IPS-18a (cell line): Measurements from ENCODE around the gene SPATC1L.

Experiments
- H3K27ac ChIP-seq: one replicate; pipeline ENCODE4 v1.5.1; 2013; ENCODE audit warnings: low read length
- H3K27me3 ChIP-seq: one replicate; pipeline ENCODE4 v1.6.1; 2013; ENCODE audit warnings: mild to moderate bottlenecking, low read length; ENCODE audit not compliant: control insufficient read depth, insufficient read depth
- H3K36me3 ChIP-seq: one replicate; pipeline ENCODE4 v1.6.1; 2013; ENCODE audit warnings: low read depth, low read length; ENCODE audit not compliant: control insufficient read depth
- H3K4me1 ChIP-seq: one replicate; pipeline ENCODE4 v1.6.1; 2013; ENCODE audit warnings: low read depth, low read length; ENCODE audit not compliant: control insufficient read depth
- H3K4me3 ChIP-seq: one replicate; pipeline ENCODE4 v1.5.1; 2013; ENCODE audit warnings: low read length
- H3K9ac ChIP-seq: one replicate; pipeline ENCODE4 v1.6.1; 2013; ENCODE audit warnings: mild to moderate bottlenecking, low read length, moderate library complexity
- H3K9me3 ChIP-seq: one replicate; pipeline ENCODE4 v1.6.1; 2013; ENCODE audit warnings: low read depth, low read length; ENCODE audit not compliant: control insufficient read depth

SPATC1L gene

DNA sequence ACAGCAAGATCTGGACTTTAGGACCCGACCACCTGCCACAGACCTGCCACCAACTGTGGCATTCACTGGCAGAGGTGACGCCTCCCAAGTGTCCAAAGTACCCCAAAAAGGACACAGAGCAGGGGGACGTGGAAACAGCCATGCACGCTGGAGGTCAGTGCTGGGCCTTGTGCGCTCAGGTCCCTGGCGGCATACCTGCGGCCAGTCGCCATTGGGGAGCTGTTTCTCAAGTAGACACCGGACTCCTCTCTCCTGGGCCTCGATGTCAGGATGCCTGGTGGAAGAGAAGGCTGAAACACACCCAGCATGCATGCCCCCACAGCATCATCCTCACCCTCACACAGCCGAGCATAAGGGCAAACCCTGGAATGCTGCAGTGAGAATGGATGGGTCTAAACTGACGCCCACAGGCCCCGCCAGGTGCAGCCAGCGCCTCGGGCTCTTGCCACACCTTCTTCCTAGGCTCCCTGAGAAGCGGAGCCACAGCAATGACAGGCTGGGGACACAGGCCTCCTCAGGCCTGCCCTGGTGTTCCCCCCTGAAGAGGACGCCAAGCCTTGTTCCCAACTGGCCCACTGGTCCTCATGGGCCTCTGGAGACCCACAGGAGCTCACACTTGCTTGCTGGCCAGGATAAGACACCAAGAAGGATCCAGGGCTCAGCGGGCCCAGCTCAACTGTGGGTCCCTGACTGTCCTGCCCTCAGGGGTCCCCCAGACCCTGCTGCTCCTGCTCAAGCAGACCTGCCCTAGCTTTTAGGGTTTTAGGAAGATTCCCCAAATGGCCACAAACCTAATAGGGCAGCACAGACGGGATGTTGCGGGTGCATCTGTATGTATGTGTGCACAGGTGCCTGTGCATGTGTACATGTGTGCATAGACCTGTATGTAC, 7.7 kb upstream of the SPATC1L start:
- Histone ChIP-seq H3K4me1 (peaks cover 15% of the 10 kb centered on the region), H3K36me3 (peaks cover 40% of the 10 kb centered on the region), H3K4me3 (no peak overlapping the region), H3K27ac (no peak overlapping the region), H3K9me3 (no peaks in the 10 kb centered on the region), H3K9ac (no peak overlapping the region), H3K27me3 (no peaks in the 10 kb centered on the region)

DNA sequence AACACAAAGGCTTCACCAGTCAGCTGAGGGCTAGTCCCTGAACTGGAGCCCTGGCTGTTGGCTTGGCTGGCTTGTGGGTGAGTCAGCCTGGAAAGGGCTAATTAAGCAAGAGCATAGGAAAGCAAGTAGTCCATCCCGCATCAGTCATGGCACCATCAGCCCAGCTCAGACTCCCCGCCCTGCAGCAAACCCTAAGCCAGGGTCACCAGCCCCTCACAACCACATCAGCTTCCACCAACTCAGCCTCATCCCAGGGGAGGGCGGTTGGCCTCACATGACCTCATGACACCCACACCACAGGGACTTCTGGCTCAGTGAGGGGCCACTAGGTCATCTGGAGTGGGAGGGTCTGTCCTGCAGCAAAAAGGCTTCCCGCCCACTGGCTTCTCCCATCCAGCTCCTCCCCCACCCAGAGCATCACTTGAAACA, 7.0 kb upstream of the SPATC1L start:
- no peaks in the 10 kb centered on the region for H3K27me3 ChIP-seq
- H3K4me3 ChIP-seq = no peak overlapping the region
- peaks cover 15% of the 10 kb centered on the region for H3K4me1 ChIP-seq
- no peaks in the 10 kb centered on the region for H3K9me3 ChIP-seq
- peaks cover 34% of the 10 kb centered on the region for H3K36me3 ChIP-seq
- H3K9ac ChIP-seq = no peak overlapping the region
- H3K27ac ChIP-seq = no peak overlapping the region

DNA sequence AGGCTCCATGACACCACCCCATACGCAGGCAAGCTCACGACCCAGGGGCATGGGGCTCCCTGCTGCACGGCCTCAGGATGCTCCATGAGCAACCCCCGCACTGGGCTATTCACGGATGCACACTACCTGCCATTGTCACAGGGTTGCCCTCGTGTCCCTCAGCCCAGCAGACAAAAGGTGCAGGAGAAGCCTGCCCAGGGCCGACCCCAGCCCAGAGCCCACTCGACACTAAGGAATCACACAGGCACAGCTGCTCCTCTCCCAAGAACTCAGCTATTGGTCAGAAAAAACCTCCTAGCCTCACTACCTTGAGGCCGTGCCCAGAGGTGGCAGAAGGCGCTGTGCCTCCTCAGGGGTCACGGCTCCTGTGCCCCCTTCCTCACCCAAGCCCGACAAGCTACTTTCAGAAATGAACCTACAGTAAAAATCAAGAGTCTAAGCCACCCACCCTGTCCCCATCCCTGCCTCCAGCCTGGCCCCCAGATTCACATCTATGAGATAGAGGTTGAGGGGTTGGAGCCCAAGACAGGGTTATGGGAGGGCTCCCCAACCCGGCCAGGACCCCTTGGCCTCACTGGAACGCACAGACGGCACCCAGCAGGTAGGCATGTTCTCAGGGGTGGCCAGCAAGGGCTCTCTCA, 6.4 kb upstream of the SPATC1L start:
- Histone ChIP-seq H3K9ac (no peak overlapping the region), H3K4me3 (no peak overlapping the region), H3K4me1 (peaks cover 15% of the 10 kb centered on the region), H3K9me3 (no peaks in the 10 kb centered on the region), H3K27me3 (no peaks in the 10 kb centered on the region), H3K27ac (no peak overlapping the region), H3K36me3 (peaks cover 27% of the 10 kb centered on the region)

DNA sequence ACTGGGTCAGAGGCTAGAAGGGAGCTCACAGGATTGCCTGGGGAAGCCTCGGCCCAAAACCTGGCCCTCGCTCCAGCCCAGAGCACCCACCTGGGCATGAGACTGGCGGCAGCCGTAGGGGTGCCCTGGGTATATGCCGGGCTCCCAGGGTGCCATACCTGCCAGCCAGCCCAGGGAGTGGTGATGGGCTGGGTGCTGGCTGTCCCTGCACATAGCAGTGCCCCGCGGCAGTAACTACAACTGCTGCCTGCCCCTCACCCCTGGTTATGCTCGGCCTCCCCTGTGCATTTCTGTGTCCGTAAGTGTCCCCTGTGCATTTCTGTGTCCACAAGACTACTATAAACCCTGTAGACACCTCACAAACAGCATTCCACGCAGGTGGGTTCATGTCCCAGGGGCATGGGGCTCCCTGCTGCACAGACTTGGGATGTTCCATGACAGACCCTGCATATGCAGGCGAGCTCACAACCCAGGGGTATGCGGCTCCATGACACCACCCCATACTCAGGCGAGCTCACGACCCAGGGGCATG, 5.8 kb upstream of the SPATC1L start:
- Histone ChIP-seq H3K36me3 (peaks cover 23% of the 10 kb centered on the region), H3K27me3 (no peaks in the 10 kb centered on the region), H3K9me3 (no peaks in the 10 kb centered on the region), H3K4me1 (peaks cover 15% of the 10 kb centered on the region), H3K27ac (no peak overlapping the region), H3K4me3 (no peak overlapping the region), H3K9ac (no peak overlapping the region)

DNA sequence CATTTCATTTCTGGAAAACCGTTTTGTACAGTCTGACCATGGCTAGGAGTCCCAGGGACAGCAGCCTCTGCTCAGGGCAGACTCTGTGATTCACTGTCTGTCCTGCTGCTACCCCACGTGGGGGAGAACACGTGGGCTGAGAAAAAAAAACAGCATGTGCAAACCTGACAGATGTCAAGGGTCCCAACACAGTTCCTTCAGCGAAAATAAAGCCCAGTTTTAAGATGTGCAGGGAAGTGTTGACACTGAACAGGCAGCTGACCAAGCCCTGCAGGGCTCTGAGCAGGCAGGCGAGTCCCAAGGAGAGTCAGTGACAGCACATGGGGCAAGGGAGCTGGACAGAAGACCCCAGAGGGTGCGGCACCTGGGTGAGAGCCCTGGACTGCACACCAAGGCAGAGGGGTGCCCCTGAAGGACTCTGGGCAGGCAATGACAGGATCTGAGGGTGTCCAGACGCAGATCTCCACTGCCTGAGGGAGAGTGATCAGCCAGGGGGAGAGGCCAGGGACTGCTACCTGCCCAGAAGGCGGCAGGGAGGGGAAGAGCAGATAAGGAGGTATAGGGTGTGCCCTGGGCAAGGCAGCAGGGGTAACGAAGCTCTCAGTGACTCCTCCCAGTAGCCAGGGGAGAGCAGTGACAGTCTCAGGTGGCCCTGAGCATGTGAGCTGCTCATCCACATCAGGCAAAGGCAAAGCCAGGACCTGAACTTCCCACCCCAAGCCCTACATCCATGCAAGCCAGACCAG, 5.1 kb upstream of the SPATC1L start:
- no peak overlapping the region for H3K9ac ChIP-seq
- peaks cover 23% of the 10 kb centered on the region for H3K36me3 ChIP-seq
- H3K27ac ChIP-seq = no peak overlapping the region
- no peak overlapping the region for H3K4me3 ChIP-seq
- H3K4me1 ChIP-seq = peaks cover 15% of the 10 kb centered on the region
- H3K9me3 ChIP-seq = no peaks in the 10 kb centered on the region
- no peaks in the 10 kb centered on the region for H3K27me3 ChIP-seq

DNA sequence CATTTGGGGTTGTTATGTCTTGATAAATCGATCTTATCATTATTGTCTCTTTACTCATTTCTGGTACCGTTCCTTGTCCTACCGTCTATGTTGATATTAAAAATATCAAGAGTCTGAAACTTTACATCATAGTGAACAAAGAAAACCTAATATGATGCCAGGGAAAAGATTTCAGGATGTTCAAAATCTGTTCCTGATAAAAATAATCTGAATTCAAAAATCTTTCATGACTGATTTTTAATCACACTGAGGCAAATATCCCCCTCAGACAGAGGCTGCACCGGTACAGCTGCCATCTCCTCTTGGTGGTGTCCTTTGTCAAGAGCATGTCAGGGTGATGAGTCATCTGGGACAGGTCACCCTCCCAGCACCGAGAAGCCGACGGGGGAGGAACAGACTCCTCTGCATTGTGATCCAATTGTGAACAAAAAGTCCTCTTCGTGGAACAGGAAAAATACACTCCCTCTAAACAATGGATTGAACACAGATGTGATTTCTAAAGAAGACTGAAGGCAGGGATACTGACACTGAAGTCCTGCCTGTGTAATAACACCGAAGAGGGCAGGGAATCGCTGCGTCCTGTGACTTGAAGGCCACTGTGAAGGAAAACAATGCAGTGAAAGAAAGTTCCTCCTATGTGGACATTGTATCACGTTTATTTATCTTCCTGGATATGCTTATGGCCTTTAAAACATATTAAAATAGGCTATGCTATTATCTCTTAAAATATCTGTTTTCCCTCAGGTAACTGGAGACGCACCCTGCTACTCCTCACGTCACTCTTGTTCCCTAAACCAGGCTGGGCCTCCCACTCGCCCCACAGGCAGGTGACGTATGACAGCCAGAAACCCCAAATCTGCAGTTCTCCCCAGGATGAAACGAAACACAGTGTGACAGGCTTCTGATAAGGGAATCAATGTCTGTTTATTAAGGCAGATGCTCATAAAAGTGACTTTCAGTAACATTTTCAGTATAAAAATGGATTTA, 4.3 kb upstream of the SPATC1L start:
- Histone ChIP-seq H3K27me3 (no peaks in the 10 kb centered on the region), H3K9me3 (no peaks in the 10 kb centered on the region), H3K4me3 (no peak overlapping the region), H3K36me3 (peaks cover 18% of the 10 kb centered on the region), H3K27ac (no peak overlapping the region), H3K9ac (no peak overlapping the region), H3K4me1 (peaks cover 15% of the 10 kb centered on the region)

DNA sequence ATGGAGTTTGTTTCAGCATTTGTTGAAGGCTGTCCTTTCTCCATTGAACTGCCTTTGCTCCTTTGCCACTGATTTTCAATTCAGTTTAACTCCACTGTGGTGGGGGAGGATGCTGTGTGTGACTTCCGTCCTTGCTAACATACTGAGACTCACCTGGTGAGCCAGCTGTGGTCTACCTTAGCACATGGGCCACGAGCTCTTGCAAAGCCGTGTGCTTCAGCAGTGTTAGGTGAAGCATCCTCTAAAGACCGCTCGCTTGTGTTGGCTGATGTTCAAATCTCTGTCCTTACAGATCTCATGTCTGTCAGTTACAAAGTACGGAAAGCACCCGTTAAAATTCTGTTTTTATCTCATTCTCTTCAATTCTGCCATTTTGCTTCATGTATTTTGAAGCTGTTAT, 3.6 kb upstream of the SPATC1L start:
- Histone ChIP-seq H3K9me3 (no peaks in the 10 kb centered on the region), H3K9ac (no peak overlapping the region), H3K36me3 (peaks cover 11% of the 10 kb centered on the region), H3K4me1 (peaks cover 15% of the 10 kb centered on the region), H3K4me3 (no peak overlapping the region), H3K27me3 (no peaks in the 10 kb centered on the region), H3K27ac (no peak overlapping the region)

DNA sequence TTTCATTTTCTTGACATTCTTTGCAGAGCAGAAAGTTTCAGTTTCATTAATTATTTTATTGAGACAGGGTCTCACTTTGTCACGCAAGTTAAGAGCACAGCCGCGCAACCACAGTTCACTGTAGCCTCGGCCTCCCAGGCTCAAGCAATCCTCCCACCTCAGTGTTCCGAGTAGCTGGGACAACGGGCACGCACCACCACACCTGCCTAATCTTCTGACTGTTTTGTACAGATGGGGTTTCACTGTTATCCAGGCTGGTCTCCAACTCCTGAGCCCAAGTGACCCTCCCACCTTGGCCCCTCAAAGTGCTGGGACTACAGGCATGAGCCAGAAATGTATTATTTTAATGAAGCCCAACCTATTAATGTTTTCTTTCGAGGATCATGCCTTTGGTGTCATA, 3.0 kb upstream of the SPATC1L start:
- Histone ChIP-seq H3K9ac (no peak overlapping the region), H3K36me3 (peaks cover 5% of the 10 kb centered on the region), H3K4me1 (peaks cover 15% of the 10 kb centered on the region), H3K4me3 (no peak overlapping the region), H3K27ac (no peak overlapping the region), H3K27me3 (no peaks in the 10 kb centered on the region), H3K9me3 (no peaks in the 10 kb centered on the region)

DNA sequence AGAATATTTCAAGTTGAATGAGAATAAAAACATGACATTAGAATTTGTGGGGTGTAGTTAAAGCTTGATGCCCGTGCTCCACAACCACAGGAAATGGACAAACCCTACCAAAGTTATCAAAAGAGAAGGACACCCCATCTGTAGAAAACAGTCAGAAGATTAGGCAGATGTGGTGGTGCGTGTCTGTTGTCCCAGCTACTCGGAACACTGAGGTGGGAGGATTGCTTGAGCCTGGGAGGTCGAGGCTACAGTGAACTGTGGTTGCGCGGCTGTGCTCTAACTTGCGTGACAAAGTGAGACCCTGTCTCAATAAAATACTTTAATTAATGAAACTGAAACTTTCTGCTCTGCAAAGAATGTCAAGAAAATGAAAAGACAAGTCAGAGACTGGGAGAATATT, 1.5 kb upstream of the SPATC1L start:
- H3K9ac ChIP-seq = no peak overlapping the region
- no peak overlapping the region for H3K27ac ChIP-seq
- no peaks in the 10 kb centered on the region for H3K27me3 ChIP-seq
- peaks cover 15% of the 10 kb centered on the region for H3K4me1 ChIP-seq
- H3K9me3 ChIP-seq = no peaks in the 10 kb centered on the region
- H3K4me3 ChIP-seq = no peak overlapping the region
- no peaks in the 10 kb centered on the region for H3K36me3 ChIP-seq

DNA sequence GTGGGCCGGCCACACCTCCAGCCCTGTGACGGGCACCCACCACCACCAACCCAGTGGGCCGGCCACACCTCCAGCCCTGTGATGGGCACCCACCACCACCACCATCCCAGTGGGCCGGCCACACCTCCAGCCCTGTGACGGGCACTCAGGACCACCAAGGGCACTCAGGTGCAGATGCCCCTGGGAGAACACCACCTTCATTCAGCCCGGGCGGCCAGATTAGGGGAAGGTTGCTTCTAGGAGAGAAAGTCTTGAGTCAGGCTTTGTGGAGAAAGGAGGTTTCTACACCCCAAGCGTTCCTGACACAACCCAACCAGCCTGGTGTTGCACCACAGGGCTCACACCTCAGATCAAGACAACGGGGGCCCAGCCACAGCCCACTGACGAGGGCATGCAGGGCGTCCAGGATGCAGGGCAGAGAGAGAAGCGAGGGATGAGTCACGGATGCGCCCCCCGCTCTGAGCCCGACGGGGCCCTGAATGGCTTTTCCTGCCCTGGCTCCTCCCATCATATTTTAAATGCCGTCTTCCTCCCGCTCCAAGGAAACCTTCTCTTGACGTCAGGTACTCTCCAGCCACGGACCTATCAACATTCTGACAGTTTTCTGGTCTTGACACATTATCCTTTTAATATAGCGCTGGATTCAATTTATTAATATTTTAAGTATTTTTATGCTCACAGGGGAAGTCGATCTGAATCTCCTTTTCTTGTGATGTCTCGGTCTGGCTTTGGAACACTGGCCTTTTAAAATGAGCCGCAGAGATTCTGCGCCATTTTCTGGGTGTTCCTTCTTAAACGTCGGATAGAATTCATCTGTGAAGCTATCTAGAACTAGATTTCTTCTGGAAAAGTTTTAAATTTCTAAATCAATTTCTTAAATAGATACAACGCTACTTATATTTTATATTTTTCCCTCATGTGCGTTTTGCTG, 631 bp upstream of the SPATC1L start:
- Histone ChIP-seq H3K36me3 (no peaks in the 10 kb centered on the region), H3K4me1 (peaks cover 20% of the 10 kb centered on the region), H3K9ac (peak overlapping the region; percentile 30), H3K9me3 (no peaks in the 10 kb centered on the region), H3K4me3 (peak overlapping the region; percentile 87), H3K27ac (peak overlapping the region; percentile 65), H3K27me3 (no peaks in the 10 kb centered on the region)
